ENCODE data around the gene GTSF1L.
"Not testable (repeated sequence)": the region's sequence is repeated elsewhere in the genome, so short reads cannot be mapped to it uniquely, and the experiment has no call there.

The GTSF1L gene

DNA sequence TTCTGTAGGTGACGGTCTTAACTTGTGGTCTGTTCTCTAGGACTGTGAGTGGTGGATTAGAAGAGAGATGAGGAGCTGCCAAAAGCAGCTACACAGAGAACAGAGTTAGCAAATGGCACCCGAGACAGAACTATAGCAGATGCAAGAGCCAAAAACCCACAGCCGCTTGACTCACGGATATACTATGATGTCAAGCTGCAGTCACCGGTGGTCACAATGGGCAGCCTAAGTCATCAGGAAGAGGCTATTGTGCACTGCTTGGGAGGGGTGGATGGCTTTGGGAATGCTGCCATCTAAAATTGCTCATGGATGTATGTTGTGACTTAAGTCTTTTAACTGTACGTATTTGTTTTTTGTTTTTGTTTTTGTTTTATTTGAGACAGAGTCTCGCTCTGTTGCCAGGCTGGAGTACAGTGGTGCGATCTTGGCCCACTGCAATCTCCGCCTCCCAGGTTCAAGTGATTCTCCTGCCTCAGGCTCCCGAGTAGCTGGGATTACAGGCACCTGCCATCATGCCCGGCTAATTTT is at the start of gene GTSF1L:
TSS of gene GTSF1L (minus strand) at position 192 of the 528 bp plus-strand sequence. CDS start 308 bp downstream, outside the sequence.
- FAIRE-seq, result no peak

GRCh38 chr20:43774754-43775153 is 48.0 kb upstream of the GTSF1L start:
- no peak for FAIRE-seq

DNA sequence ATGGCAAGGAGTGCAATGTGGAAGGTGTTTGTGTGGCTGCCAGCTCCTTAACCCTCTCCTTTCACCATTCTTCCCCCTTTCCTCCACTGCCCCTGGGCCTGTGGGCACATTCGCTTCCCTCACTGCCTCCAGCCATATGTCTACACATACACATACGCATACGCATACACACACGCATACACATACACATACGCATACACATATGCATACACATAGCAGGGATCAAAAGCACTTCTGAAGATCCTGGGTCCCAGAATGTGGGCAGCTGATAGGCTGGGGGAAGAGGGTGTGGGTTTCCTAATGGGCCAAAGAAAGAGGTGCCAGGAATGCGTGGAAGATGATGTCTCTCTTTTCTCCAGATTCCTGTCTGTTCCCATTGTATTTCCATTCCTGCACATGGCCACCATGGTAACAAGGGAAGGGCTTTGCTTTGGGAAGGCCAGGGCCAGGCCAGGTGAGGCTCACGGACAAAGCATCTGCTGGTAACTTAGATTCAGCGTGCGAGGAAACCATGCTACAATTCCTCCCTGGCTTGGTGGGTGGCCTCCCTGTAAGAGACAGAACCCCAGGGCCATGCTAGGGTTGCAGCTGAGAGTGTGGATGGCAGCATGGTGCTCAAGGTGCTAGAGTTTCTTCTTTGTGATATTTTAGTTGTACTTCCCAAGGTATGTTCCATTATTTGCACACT is 44.8 kb upstream of the GTSF1L start:
- no peak for FAIRE-seq

- no peak for FAIRE-seq
Observed at GRCh38 chr20:43770342-43770741, 43.5 kb upstream of the GTSF1L start.

DNA sequence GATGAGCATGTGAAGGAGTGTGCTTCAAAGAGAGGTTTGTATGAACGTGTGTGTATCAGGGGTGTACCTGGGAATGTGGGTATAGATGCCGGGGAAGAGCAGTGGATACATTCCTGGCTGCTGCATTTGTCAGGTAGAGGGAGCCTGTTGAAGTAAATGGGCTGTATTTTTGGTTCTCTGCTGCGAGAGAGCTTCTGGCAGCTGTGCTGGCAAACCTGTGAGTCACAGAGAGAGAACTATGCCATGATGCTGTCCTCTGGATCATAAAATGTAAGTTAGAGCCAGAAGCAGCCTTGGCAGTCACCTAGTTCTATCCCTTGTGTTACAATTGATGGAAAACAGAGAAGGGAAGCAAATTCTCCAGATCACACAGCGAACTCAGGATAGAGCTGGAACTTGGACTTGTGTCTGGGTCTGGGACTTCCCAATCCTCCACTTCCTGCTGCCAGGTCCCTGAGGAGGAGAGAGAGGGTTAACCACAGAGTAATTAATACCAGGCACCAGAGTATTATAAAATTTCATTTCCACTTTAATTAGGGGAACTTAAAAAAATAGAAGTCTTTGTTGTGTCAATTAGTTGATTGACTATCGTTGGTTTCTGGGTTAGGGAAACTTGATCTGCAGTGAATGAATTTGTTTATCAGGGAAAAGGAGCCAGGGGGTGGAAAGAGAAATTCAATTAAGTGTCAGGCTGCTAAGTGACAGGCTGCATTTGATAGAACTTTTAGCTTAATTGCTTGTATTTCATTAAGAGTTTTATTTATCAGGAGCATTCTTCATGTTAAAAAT is 41.1 kb upstream of the GTSF1L start:
- FAIRE-seq, result no peak

- no peak for FAIRE-seq
Observed at GRCh38 chr20:43766917-43767316, 40.1 kb upstream of the GTSF1L start.

DNA sequence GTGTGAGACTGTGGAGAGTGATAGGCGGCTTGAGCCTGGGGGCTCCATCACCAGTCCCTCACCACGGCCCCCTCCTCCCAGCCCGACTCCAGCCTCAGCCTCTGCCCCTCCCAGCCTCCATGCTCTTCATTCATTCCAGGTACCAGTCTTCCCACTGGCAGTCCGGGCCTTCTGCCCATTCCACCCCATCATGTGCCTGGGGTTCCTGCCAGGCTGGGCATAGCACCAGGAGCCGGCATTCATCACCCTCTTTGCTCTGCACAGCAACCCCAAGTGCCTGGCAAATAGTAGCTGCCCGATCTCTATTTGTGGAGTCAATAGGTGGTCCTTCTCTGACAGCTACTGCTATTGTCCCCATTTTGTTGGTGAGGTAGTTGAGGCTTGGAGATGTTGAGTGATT is 39.6 kb upstream of the GTSF1L start:
- FAIRE-seq, result no peak

DNA sequence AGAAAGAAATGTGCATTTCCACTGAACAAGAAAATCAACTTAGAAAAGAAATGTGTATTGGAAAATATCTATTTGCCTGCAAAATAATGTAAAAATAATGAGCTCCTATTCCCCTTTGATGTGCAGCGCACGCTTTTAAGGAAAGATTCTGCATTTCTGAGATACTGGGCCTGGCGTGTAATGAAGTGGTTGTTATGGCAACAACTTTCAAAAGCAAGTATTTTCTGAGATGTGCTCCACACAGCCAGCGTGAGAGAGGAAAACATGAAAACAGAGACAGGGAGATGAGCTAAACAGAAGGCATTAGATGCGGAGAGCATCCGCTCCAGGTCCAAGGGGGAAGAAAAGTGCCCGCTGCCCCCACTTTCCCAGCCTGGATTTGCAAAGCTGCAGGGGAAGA is 39.1 kb upstream of the GTSF1L start:
- no peak for FAIRE-seq

DNA sequence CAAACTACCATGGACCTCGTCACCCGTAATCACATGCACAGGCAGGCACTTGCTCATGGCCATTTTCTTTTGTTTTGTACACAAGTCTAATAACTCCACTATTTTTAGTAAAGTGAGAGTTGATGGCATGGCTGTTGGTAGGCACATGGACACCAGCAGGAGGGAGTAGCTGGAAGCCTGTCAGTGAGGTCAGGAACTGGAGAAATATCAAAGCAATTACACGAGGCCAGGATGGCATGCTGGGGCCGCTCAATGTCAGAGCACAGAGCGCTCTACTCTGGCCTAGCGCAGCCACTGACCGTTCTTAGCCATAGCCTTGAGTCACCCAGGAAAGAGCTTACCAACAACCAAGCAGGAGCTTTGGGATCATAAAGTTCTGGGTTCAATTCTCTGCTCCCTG is 36.1 kb upstream of the GTSF1L start:
- no peak for FAIRE-seq

DNA sequence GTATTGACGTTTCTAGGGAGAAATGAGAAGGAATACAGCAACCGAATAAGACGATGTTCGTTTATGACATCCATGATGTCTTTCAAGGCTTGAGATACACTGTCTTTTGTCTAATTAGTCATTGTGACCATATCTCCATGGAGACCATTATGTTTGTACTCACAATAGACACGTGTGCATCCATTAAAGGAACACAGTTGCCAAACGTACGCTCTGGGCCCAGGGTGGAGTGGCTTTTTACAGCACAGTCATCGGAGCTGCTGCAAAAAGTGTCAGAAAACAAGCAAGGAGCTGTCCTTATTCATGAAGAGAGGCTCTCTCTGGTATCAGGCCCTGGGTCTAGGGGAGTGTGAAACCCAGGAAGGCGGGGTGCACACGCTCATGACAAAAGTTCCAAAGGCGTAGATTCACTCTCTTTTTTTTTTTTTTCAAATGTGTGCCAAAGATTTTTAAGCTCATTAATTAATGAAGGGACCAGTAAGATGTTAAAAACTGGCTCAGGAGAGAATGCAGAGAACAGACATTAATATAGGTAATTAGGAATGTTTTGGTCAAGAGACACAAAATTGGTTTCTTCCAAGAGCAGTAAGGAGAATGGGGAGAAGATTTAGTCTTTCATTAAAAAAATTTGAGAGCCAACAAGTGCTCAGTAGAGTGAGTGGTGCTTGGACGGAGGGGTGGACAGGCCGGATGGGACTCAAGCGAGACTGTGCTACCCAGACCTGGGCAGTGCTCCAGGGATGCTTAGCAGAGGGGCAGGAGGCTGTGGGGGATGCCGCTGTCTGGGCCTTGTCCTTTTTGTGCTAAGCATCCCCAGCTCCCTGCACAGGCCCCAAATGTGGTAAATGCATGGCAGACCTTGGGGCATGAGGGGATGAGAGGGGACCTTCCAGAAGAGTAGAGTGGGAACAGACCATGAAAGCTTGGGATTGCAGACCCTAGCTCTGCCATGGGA is 34.9 kb upstream of the GTSF1L start:
- no peak for FAIRE-seq

GRCh38 chr20:43757888-43758287 is 31.1 kb upstream of the GTSF1L start:
- FAIRE-seq, result not testable (repeated sequence)

GRCh38 chr20:43755851-43756250 is 29.0 kb upstream of the GTSF1L start:
- no peak for FAIRE-seq

- no peak for FAIRE-seq
Observed at GRCh38 chr20:43755390-43755789, 28.6 kb upstream of the GTSF1L start.

DNA sequence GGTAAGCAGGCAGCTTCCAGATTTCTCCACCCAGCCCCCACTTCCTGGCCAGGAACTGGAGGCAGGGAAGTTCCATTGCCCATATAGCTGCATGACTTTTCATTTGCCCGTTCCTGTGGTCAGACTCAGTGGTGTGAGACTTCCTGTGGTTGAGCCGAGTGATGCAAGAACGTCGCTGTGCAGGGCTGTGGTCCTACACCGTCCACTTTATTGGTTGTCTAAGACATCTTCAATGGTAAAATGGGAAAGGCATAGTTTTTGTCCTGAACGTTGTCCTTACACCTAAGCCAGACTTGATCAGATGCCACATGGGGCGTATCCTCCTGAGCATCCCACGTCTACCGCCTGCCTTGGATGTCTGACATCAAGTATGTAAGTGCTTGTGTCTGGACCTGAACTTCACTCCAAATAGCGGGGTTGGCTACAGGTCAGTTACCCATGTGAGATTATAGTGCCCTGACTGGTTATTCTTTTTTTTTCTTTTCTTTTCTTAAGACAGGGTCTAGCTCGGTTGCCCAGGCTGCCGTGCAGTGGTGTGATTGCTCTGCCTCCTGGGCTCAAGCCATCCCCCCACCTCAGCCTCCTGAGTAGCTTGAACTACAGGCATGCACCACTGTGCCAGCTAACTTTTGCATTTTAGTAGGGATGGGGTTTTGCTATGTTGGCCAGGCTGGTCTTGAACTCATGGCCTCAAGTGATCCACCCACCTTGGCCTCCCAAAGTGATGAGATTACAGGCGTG is 25.9 kb upstream of the GTSF1L start:
- no peak for FAIRE-seq

DNA sequence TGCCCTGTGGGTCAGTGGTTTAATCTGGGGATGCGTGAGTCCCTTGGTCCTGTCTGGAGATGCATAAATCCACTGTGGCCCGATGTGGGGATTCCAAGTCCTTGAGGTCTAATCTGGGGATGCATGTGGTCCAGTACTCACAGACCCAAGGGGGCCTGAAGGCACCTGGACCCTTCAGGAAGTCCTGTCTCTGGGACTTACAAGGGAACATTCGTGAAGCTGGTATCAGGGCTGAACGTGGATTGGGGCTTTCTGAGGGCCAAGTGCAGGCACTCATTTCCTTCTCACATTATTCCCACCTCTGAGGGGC is 25.2 kb upstream of the GTSF1L start:
- no peak for FAIRE-seq

DNA sequence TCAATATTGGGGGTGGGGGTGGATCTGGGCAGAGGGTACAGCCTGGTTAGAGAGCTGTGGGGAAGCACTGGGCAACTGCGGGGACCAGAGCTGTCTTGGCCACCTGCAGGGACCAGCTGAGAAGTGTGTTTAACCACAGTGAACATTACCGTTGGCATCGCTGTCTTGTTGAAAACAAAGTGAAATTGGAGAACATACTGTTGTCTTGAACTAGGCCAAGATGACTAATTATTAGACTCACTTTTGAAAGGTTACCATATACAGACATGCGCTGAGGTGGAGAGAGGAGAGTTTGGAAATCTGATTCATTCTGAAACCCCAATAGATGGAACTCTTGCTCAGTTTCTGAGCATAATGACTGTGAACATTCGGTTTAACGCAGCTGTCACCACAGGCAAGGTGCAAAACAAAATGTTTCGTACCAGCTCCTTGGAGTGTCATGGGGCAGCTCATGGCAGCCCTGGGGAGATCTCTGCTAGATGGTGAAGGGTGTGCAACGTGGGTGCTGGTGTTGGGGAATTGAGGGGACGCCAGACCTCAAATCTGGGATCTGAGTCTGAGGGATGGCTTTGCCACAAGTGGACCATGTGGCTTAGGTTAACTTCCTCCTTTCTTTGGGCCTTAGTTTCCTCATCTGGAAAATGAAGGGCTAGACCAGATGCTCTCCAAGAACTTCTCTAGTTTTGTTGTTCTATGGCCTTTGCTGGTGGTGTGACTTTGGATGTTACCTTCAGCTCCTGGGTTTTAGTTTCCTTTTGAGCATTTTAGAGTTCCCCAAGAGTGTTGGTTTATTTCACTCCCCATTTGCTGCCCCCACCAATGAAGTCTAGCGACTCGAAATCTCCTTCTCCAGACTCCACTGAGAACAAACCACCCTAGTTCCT is 24.6 kb upstream of the GTSF1L start:
- FAIRE-seq, result no peak

DNA sequence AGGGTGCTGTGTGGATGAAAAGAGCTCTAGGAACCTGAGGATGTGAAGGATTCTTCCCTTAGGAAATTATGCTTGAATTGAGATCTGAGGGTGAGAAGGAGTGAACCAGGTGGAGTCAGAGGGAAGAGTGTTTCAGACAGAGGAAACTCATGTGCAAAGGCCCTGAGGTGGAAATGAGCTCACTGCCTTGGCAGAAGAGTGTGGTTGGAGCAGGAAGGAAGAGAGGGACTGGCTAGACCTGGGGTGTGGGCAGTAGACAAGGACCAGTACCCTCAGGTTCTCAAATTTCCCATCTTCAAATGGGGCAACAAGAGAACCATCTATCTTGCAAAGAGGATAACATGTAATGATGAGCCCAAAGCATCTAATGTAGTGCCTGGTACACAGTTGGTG is 24.0 kb upstream of the GTSF1L start:
- FAIRE-seq, result no peak

DNA sequence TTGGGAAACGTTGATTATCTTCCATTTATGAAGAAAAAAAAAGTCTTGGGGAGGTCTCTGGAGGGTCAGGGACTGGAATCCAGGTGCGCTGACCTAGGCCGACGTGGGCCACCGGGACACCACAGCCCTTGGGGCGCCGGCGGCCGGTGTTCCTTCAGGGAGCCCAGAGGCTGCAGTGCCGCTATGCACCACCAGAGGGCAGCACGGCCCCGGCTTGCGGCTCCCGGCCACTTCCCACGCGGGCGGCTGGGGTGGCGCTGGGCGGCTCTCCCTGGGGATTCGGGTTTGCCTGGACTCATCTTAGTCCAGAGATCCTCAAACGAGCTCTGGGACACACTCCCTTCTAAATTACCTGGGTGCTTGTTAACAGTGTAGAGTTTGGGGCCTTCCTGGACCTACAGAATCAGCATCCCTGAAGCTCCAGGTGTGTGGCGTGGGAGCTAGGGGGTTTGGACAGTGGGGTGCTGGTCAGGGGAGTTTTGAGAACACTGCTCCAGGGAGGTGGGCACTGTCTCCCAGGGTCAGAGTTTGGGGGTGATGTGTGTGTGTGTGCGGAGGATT is 23.0 kb upstream of the GTSF1L start:
- FAIRE-seq, result no peak

DNA sequence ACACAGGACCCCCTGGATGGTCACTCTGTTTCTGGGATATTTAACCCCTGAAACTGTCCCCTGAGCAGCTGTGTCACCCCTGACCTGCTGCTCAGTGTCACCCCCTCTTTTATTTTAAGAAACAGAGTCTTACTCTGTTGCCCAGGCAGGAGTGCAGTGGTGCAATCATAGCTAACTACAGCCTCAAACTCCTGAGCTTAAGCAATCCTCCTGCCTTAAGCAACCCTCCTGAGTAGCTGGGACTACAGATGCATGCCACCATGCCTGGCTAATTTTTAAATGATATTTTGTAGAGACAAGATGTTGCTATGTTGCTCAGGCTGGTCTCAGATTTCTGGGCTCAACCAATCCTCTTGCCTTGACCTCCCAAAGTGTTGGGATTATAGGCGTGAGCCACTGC is 21.5 kb upstream of the GTSF1L start:
- no peak for FAIRE-seq

DNA sequence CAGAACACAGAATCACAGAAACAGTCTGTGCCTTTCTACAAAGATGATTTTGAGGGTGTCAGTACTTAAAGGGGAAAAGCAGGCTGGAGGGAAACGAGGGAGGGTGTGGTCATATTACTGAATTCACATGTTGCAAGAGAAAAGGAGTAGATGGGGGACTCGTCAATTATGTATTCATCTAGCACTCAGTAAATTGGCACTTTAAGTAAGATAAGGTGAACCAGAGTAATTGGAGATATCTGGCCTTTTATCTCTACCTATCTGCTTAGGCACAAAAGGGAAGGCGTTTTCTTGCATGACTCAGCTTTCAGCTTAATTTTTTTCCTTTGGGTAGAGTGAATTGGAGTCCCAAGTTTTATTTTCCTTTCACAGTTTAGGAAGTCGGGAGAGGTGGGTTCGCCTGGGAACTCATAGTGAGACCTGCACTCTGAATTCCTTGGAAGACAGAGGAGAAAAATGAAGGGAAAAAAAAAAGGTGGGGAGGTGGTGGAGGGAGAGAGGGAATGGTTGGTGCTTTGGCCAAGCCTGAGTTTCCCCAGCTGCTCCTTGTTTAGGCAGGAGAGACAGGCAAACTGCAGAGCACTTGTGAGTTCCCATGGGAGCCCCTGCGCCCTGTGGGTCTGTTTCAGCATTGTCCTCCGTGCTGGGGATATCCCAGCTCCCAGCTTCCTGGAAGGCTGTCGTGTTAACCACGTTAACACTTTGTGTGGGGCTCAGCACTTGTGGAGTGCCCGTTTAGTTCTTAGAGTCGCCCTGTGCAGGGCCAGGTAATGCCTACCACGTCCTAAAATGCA is 19.7 kb upstream of the GTSF1L start:
- FAIRE-seq, result no peak

Data from G401.6 (cell line).